Sigmoid colon (tissue), 7 donors: ENCODE results near the gene EEFSEC. TPM values are rescaled to one million over a fixed set of nuclear protein-coding genes. Genes with fewer than 3 reads are reported as not detected.

Experiments used
- DNase-seq: peaks from one replicate; pipeline ENCODE4 v3.0.0-alpha.2; 2019
- H3K27ac ChIP-seq, 4 donors: fragments of 200-600 bp; sonication (generic); one replicate each; pipeline ENCODE4 v1.5.1; 2016 to 2019; ENCODE audit warnings: mild to moderate bottlenecking in 1 of 4
- H3K27me3 ChIP-seq, 3 donors: fragments of 200-600 bp; sonication (generic); one replicate each; pipeline ENCODE4 v1.5.1; 2019; ENCODE audit warnings: mild to moderate bottlenecking in 1 of 3
- H3K36me3 ChIP-seq, 4 donors: fragments of 200-600 bp; sonication (generic); one replicate each; pipeline ENCODE4 v1.5.1; 2016 to 2019
- H3K4me1 ChIP-seq, 4 donors: fragments of 200-600 bp; sonication (generic); one replicate each; pipeline ENCODE4 v1.5.1; 2017 to 2019
- H3K4me3 ChIP-seq, 4 donors: fragments of 200-600 bp; sonication (generic); one replicate each; pipeline ENCODE4 v1.5.1; 2017 to 2019; ENCODE audit warnings: mild to moderate bottlenecking in 2 of 4, moderate library complexity in 1 of 4
- H3K9me3 ChIP-seq, 4 donors: fragments of 200-600 bp in 3 of 4; sonication (generic) in 3 of 4; one replicate each; pipeline versions ENCODE4 v1.5.1 to v1.6.1; 2013 to 2019
- CTCF ChIP-seq, 4 experiments: fragments of 450-650 bp in 3 of 4; fragments of 200-600 bp in 1 of 4; IDR thresholded peaks; one replicate each; pipeline ENCODE4 v1.5.1; 2016 to 2019; ENCODE audit warnings: antibody characterized with exemption in 4 of 4, mild to moderate bottlenecking in 3 of 4, moderate library complexity in 2 of 4
- EP300 ChIP-seq, 4 donors: sonication (generic); formaldehyde crosslinking; IDR thresholded peaks; one replicate each; pipeline ENCODE4 v1.6.1; 2017; ENCODE audit warnings: antibody characterized with exemption in 4 of 4
- POLR2A ChIP-seq, 2 donors: fragments of 450-650 bp; IDR thresholded peaks; one replicate each; pipeline ENCODE4 v1.6.1; 2016; ENCODE audit warnings: antibody characterized with exemption in 2 of 2, mild to moderate bottlenecking in 2 of 2, moderate library complexity in 2 of 2
- POLR2AphosphoS5 ChIP-seq, 4 donors: sonication (generic); formaldehyde crosslinking; IDR thresholded peaks; one replicate each; pipeline ENCODE4 v1.6.1; 2017; ENCODE audit warnings: antibody characterized with exemption in 4 of 4
- WGBS, 2 donors: extraction: QIAGEN DNeasy Blood & Tissue Kit; methylation state at CpG; one replicate each; pipeline ENCODE4 v1.1.7; 2013; 5-methylcytosine and 5-hydroxymethylcytosine counted together
- intact Hi-C: fragments of 100-400 bp; cut with DNase I; formaldehyde crosslinking; loops from one replicate; pipeline ENCODE4 v1.15.1; 2023
- polyA plus RNA-seq, 3 donors: library from polyadenylated mRNA; stranded (reverse); fragments of 200-250 nt; gene quantifications; one replicate each; pipeline ENCODE4 v1.2.3, GENCODE V29; 2013
- total RNA-seq, 4 donors: library from RNA; depleted of rRNA; stranded (reverse); fragments of >200 nt; gene quantifications; one replicate each; pipeline ENCODE4 v1.1.0, GENCODE V29; 2016
- donor health status: healthy with polysubstance abuse.
- donor health status: Bipolar disorder and iron deficiency.
- donor health status: healthy.

Gene EEFSEC, protein sequence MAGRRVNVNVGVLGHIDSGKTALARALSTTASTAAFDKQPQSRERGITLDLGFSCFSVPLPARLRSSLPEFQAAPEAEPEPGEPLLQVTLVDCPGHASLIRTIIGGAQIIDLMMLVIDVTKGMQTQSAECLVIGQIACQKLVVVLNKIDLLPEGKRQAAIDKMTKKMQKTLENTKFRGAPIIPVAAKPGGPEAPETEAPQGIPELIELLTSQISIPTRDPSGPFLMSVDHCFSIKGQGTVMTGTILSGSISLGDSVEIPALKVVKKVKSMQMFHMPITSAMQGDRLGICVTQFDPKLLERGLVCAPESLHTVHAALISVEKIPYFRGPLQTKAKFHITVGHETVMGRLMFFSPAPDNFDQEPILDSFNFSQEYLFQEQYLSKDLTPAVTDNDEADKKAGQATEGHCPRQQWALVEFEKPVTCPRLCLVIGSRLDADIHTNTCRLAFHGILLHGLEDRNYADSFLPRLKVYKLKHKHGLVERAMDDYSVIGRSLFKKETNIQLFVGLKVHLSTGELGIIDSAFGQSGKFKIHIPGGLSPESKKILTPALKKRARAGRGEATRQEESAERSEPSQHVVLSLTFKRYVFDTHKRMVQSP
- total RNA-seq, result 10 to 100 TPM in 3 of 4 donors, 1 to 10 TPM in 1; 8.6 to 16.1 (median 12.9) TPM
- polyA plus RNA-seq, result 10 to 100 TPM in 1 of 3 donors, 1 to 10 TPM in 2; 5.3 to 12.5 (median 9.0) TPM

GRCh38 chr3:128153156-128154041 is at the start of gene EEFSEC:
Gene EEFSEC, plus strand, starts transcription at chr3:128153481. Its CDS starts 27 bp downstream, at chr3:128153508.
- peaks cover 0 to 4% (median 0%) of the 10 kb centered on the region in 4 donors for H3K36me3 ChIP-seq
- no peaks in the 10 kb centered on the region for H3K27me3 ChIP-seq
- 0 to 1% methylated on average over 96 of the region's 96 CpGs for WGBS, 2 donors
- H3K9me3 ChIP-seq, result no peaks in the 10 kb centered on the region
- H3K4me3 ChIP-seq, result peak within 1 kb of the TSS; percentile 78 to 93 (median 88)
- DNase-seq, result peak; percentile 91
- H3K4me1 ChIP-seq, result peaks cover 0 to 12% (median 8%) of the 10 kb centered on the region in 4 donors
- peak; percentile 53 to 77 (median 70) for TF ChIP-seq POLR2AphosphoS5 (IDR thresholded peaks at IDR 0.05)
- TF ChIP-seq CTCF (IDR thresholded peaks at IDR 0.05), result no peak
- TF ChIP-seq EP300 (IDR thresholded peaks at IDR 0.05), result no peak
- peak in 1 of 2 donors; percentile 32 for TF ChIP-seq POLR2A (IDR thresholded peaks at IDR 0.05)
- peak within 1 kb of the TSS; percentile 90 to 93 (median 90) for H3K27ac ChIP-seq
- intact Hi-C loops, result loop anchor here (2.0 kb wide), 2 partner anchors 31 to 79 kb away; partner anchors contain the start of gene RUVBL1

- no peak overlapping the region for H3K4me3 ChIP-seq
- H3K27ac ChIP-seq, result no peak overlapping the region
- no peaks in the 10 kb centered on the region for H3K9me3 ChIP-seq
- intact Hi-C loops, result no loop called here
- H3K36me3 ChIP-seq, result peaks cover 0 to 46% (median 4%) of the 10 kb centered on the region in 4 donors
- TF ChIP-seq EP300 (IDR thresholded peaks at IDR 0.05), result no peak
- TF ChIP-seq POLR2A (IDR thresholded peaks at IDR 0.05), result no peak
- no peak for TF ChIP-seq POLR2AphosphoS5 (IDR thresholded peaks at IDR 0.05)
- TF ChIP-seq CTCF (IDR thresholded peaks at IDR 0.05), result no peak
- H3K27me3 ChIP-seq, result no peaks in the 10 kb centered on the region
- H3K4me1 ChIP-seq, result peaks cover 0 to 8% (median 7%) of the 10 kb centered on the region in 4 donors
- 86 to 93% methylated on average over 8 of the region's 8 CpGs for WGBS, 2 donors
- DNase-seq, result no peak
These were observed 45.4 kb upstream of the EEFSEC start for GRCh38 chr3:128107834-128108233.

GRCh38 chr3:128111147-128111546 is 42.1 kb upstream of the EEFSEC start:
- 96% methylated on average over 5 of the region's 5 CpGs for WGBS, 2 donors
- DNase-seq, result no peak
- peaks cover 0 to 46% (median 0%) of the 10 kb centered on the region in 4 donors for H3K36me3 ChIP-seq

More at GRCh38 chr3:128111147-128111546, 42.1 kb upstream of the EEFSEC start:
- no peak overlapping the region for H3K4me3 ChIP-seq
- no peak overlapping the region for H3K27ac ChIP-seq
- no peaks in the 10 kb centered on the region for H3K27me3 ChIP-seq
- H3K9me3 ChIP-seq, result no peaks in the 10 kb centered on the region
- H3K4me1 ChIP-seq, result peaks cover 0 to 9% (median 8%) of the 10 kb centered on the region in 4 donors
- TF ChIP-seq EP300 (IDR thresholded peaks at IDR 0.05) (no peak), POLR2A (IDR thresholded peaks at IDR 0.05) (no peak), CTCF (IDR thresholded peaks at IDR 0.05) (no peak), POLR2AphosphoS5 (IDR thresholded peaks at IDR 0.05) (no peak)
- intact Hi-C loops, result no loop called here
